ENCODE results near the gene USP47. TPM values are rescaled to one million over a fixed set of nuclear protein-coding genes. Genes with fewer than 3 reads are reported as not detected.

Gene USP47
- total RNA-seq, 3 donors from 2014 or later (not counting 1 experiment from before 2014, with no cell fraction given), result 102 to 108 (median 107) TPM

GRCh38 chr11:11884351-11884750 is 42.6 kb downstream of the USP47 start:
- peak in 1 of 3 donors; percentile 19 for ATAC-seq
- H3K4me1 Mint-ChIP-seq, result peaks cover 48 to 57% of the 10 kb centered on the region in 2 donors
- H3K9me3 Mint-ChIP-seq, result no peaks in the 10 kb centered on the region
- Histone ChIP-seq H3K36me3 (ENCODE audit: control insufficient read depth, insufficient read depth, low read length) (peaks cover 36% of the 10 kb centered on the region), H3K9me3 (ENCODE audit: control insufficient read depth, insufficient read depth, low read length) (no peaks in the 10 kb centered on the region), H3K27ac (ENCODE audit: low read length) (peak overlapping the region; percentile 60), H3K4me3 (ENCODE audit: low read length) (no peak overlapping the region), H3K4me1 (ENCODE audit: control insufficient read depth, insufficient read depth, low read length) (peaks cover 15% of the 10 kb centered on the region), H3K27me3 (ENCODE audit: control insufficient read depth, insufficient read depth, low read length) (no peaks in the 10 kb centered on the region)
- 81% methylated on average over 2 of the region's 2 CpGs for WGBS (ENCODE audit: insufficient coverage)
- H3K27ac Mint-ChIP-seq, result peak overlapping the region; percentile 88 to 89
- DNase-seq, result no peak
- no peaks in the 10 kb centered on the region for H3K27me3 Mint-ChIP-seq (ENCODE audit: low read depth in 2 of 2)
- no peak for TF ChIP-seq CTCF (IDR thresholded peaks at IDR 0.05)
- H3K36me3 Mint-ChIP-seq, result peaks cover 30% of the 10 kb centered on the region
- peak overlapping the region; percentile 10 for H3K4me3 Mint-ChIP-seq
- intact Hi-C loops (cut with micrococcal nuclease), result loop anchor here (5.0 kb wide), 1 partner anchor 42 kb away; the partner anchor contains the start of gene USP47

- H3K4me1 Mint-ChIP-seq, result peaks cover 54 to 61% of the 10 kb centered on the region in 2 donors
- ATAC-seq, result peak; percentile 46 to 82 (median 74)
- 89% methylated on average over 5 of the region's 7 CpGs for WGBS (ENCODE audit: insufficient coverage)
- Histone ChIP-seq H3K4me1 (ENCODE audit: control insufficient read depth, insufficient read depth, low read length) (peaks cover 15% of the 10 kb centered on the region), H3K36me3 (ENCODE audit: control insufficient read depth, insufficient read depth, low read length) (peaks cover 36% of the 10 kb centered on the region), H3K27me3 (ENCODE audit: control insufficient read depth, insufficient read depth, low read length) (no peaks in the 10 kb centered on the region), H3K27ac (ENCODE audit: low read length) (peak overlapping the region; percentile 60), H3K9me3 (ENCODE audit: control insufficient read depth, insufficient read depth, low read length) (no peaks in the 10 kb centered on the region), H3K4me3 (ENCODE audit: low read length) (no peak overlapping the region)
- intact Hi-C loops (cut with micrococcal nuclease), result loop anchor here (5.0 kb wide), 1 partner anchor 43 kb away; the partner anchor contains the start of gene USP47
- H3K27ac Mint-ChIP-seq, result peak overlapping the region; percentile 88 to 89
- peaks cover 30% of the 10 kb centered on the region for H3K36me3 Mint-ChIP-seq
- no peaks in the 10 kb centered on the region for H3K9me3 Mint-ChIP-seq
- H3K27me3 Mint-ChIP-seq (ENCODE audit: low read depth in 2 of 2), result no peaks in the 10 kb centered on the region
- peak overlapping the region; percentile 76 for H3K4me3 Mint-ChIP-seq
- no peak for TF ChIP-seq CTCF (IDR thresholded peaks at IDR 0.05)
- peak in 1 of 2 donors; percentile 26 for DNase-seq
Observed at GRCh38 chr11:11884774-11885481, 43.2 kb downstream of the USP47 start.

- H3K4me3 Mint-ChIP-seq, result no peak overlapping the region
- H3K9me3 Mint-ChIP-seq, result no peaks in the 10 kb centered on the region
- ATAC-seq, result no peak
- no CpG with 5 or more reads among the region's 1 CpG for WGBS (ENCODE audit: insufficient coverage)
- H3K27ac Mint-ChIP-seq, result no peak overlapping the region
- Histone ChIP-seq H3K36me3 (ENCODE audit: control insufficient read depth, insufficient read depth, low read length) (peaks cover 52% of the 10 kb centered on the region), H3K27me3 (ENCODE audit: control insufficient read depth, insufficient read depth, low read length) (no peaks in the 10 kb centered on the region), H3K4me3 (ENCODE audit: low read length) (no peak overlapping the region), H3K27ac (ENCODE audit: low read length) (no peak overlapping the region), H3K9me3 (ENCODE audit: control insufficient read depth, insufficient read depth, low read length) (no peaks in the 10 kb centered on the region), H3K4me1 (ENCODE audit: control insufficient read depth, insufficient read depth, low read length) (peaks cover 3% of the 10 kb centered on the region)
- H3K4me1 Mint-ChIP-seq, result peaks cover 9 to 35% of the 10 kb centered on the region in 2 donors
- DNase-seq, result no peak
- no peaks in the 10 kb centered on the region for H3K27me3 Mint-ChIP-seq (ENCODE audit: low read depth in 2 of 2)
- no peaks in the 10 kb centered on the region for H3K36me3 Mint-ChIP-seq
- intact Hi-C loops (cut with micrococcal nuclease), result no loop called here
- TF ChIP-seq CTCF (IDR thresholded peaks at IDR 0.05), result no peak
Observed at GRCh38 chr11:11894486-11894885, 52.7 kb downstream of the USP47 start.

Data from natural killer cell (primary cell).